ENCODE measurements around the gene ATF1. TPM values are rescaled to one million over a fixed set of nuclear protein-coding genes. Genes with fewer than 3 reads are reported as not detected.

ATF1 gene
- total and polyA plus RNA-seq, 12 donors, result 4.2 to 31.9 (median 23.9) TPM

- H3K27me3 ChIP-seq, result no peaks in the 10 kb centered on the region
- TF ChIP-seq CTCF (IDR thresholded peaks at IDR 0.05), result no peak
- peaks cover 0 to 98% (median 45%) of the 10 kb centered on the region in 9 donors for H3K36me3 ChIP-seq
- intact Hi-C loops (cut with DNase I), result no loop called here
- no peak overlapping the region for H3K4me3 ChIP-seq
- WGBS, 2 donors, result 92 to 96% methylated on average over 5 of the region's 5 CpGs
- H3K4me1 ChIP-seq, result peaks cover 0 to 20% (median 8%) of the 10 kb centered on the region in 9 donors
- no peaks in the 10 kb centered on the region for H3K9me3 ChIP-seq
- H3K27ac ChIP-seq, result no peak overlapping the region
- no peak for DNase-seq
- ATAC-seq, result no peak
Measured at GRCh38 chr12:50720501-50720900, 43.4 kb upstream of the ATF1 start.

- 32 to 49% methylated on average over 1 of the region's 1 CpG for WGBS, 2 donors
- no peaks in the 10 kb centered on the region for H3K9me3 ChIP-seq
- H3K36me3 ChIP-seq, result peaks cover 0 to 100% (median 42%) of the 10 kb centered on the region in 9 donors
- DNase-seq, result no peak
- H3K4me3 ChIP-seq, result no peak overlapping the region
- H3K27ac ChIP-seq, result peak overlapping the region in 1 of 10 donors; percentile 30
- ATAC-seq, result no peak
- H3K4me1 ChIP-seq, result peaks cover 0 to 34% (median 12%) of the 10 kb centered on the region in 9 donors
- no peak for TF ChIP-seq CTCF (IDR thresholded peaks at IDR 0.05)
- no peaks in the 10 kb centered on the region for H3K27me3 ChIP-seq
- intact Hi-C loops (cut with DNase I), result no loop called here
Measured at GRCh38 chr12:50723865-50724264, 40.0 kb upstream of the ATF1 start.

GRCh38 chr12:50725011-50725942 lies 38.6 kb upstream of the ATF1 start:
- TF ChIP-seq CTCF (IDR thresholded peaks at IDR 0.05), result no peak
- peak overlapping the region in 3 of 10 donors; percentile 18 to 41 (median 24) for H3K27ac ChIP-seq
- H3K36me3 ChIP-seq, result peaks cover 0 to 100% (median 48%) of the 10 kb centered on the region in 9 donors
- DNase-seq (no peak), ATAC-seq (peak in 2 of 8 donors; percentile 16 to 33)
- WGBS, 2 donors, result 54 to 63% methylated on average over 5 of the region's 5 CpGs
- no peaks in the 10 kb centered on the region for H3K27me3 ChIP-seq
- intact Hi-C loops (cut with DNase I), result no loop called here
- H3K4me3 ChIP-seq, result no peak overlapping the region
- H3K9me3 ChIP-seq, result no peaks in the 10 kb centered on the region
- peaks cover 0 to 34% (median 12%) of the 10 kb centered on the region in 9 donors for H3K4me1 ChIP-seq

- intact Hi-C loops (cut with DNase I), result no loop called here
- TF ChIP-seq CTCF (IDR thresholded peaks at IDR 0.05), result no peak
- Histone ChIP-seq H3K27ac (peak overlapping the region in 4 of 10 donors; percentile 27 to 51 (median 36)), H3K4me1 (peaks cover 0 to 34% (median 12%) of the 10 kb centered on the region in 9 donors), H3K27me3 (no peaks in the 10 kb centered on the region), H3K9me3 (no peaks in the 10 kb centered on the region), H3K4me3 (no peak overlapping the region), H3K36me3 (peaks cover 0 to 100% (median 55%) of the 10 kb centered on the region in 9 donors)
- 94 to 97% methylated on average over 2 of the region's 2 CpGs for WGBS, 2 donors
- DNase-seq (no peak), ATAC-seq (peak in 1 of 8 donors; percentile 27)
Measured at GRCh38 chr12:50727466-50727865, 36.4 kb upstream of the ATF1 start.

Data from heart right ventricle (tissue), 16 donors.